Smooth muscle cell (in vitro differentiated cells): ENCODE results near the gene VAV1. TPM values are rescaled to one million over a fixed set of nuclear protein-coding genes. Genes with fewer than 3 reads are reported as not detected.

Source experiments
- DNase-seq: peaks from one replicate; lab custom pipeline; 2025; ENCODE audit not compliant: unreplicated experiment; lab: John Stamatoyannopoulos, UW
- H2AFZ ChIP-seq: fragments of 200-600 bp; sonication (generic); 2 replicates; pipeline ENCODE4 v1.6.0; 2016; ENCODE audit warnings: antibody characterized with exemption, low read depth, mild to moderate bottlenecking
- H3F3A ChIP-seq: fragments of 200-600 bp; sonication (generic); 2 replicates; pipeline ENCODE4 v1.6.0; 2017; ENCODE audit warnings: antibody characterized with exemption, low read depth
- H3K27ac ChIP-seq: fragments of 200-600 bp; sonication (generic); 2 replicates; pipeline ENCODE4 v1.5.1; 2016; ENCODE audit warnings: low read depth, mild to moderate bottlenecking
- H3K27me3 ChIP-seq: fragments of 200-600 bp; sonication (generic); 2 replicates; pipeline ENCODE4 v1.6.1; 2016; ENCODE audit warnings: low read depth, mild to moderate bottlenecking
- H3K36me3 ChIP-seq: fragments of 200-600 bp; sonication (generic); 2 replicates; pipeline ENCODE4 v1.5.1; 2016; ENCODE audit warnings: low read depth
- H3K4me1 ChIP-seq: fragments of 200-600 bp; sonication (generic); 2 replicates; pipeline ENCODE4 v1.5.1; 2016; ENCODE audit warnings: low read depth
- H3K4me2 ChIP-seq: fragments of 200-600 bp; sonication (generic); 2 replicates; pipeline ENCODE4 v1.6.0; 2016; ENCODE audit warnings: mild to moderate bottlenecking
- H3K4me3 ChIP-seq: fragments of 200-600 bp; sonication (generic); 2 replicates; pipeline ENCODE4 v1.5.1; 2016; ENCODE audit warnings: mild to moderate bottlenecking
- H3K79me2 ChIP-seq: fragments of 200-600 bp; sonication (generic); 2 replicates; pipeline ENCODE4 v1.6.0; 2016; ENCODE audit warnings: low read depth, mild to moderate bottlenecking
- H3K9ac ChIP-seq: fragments of 200-600 bp; sonication (generic); 2 replicates; pipeline ENCODE4 v1.6.0; 2016; ENCODE audit warnings: low read depth
- H3K9me3 ChIP-seq: fragments of 200-600 bp; sonication (generic); replicated peaks from 2 replicates; pipeline ENCODE4 v1.5.1; 2016; ENCODE audit warnings: low read depth
- H4K20me1 ChIP-seq: fragments of 200-600 bp; sonication (generic); 2 replicates; pipeline ENCODE4 v1.6.0; 2016; ENCODE audit warnings: low read depth
- CTCF ChIP-seq: fragments of 200-600 bp; sonication (generic); IDR thresholded peaks from 2 replicates; pipeline ENCODE4 v1.5.1; 2017; ENCODE audit warnings: borderline replicate concordance, mild to moderate bottlenecking, antibody characterized with exemption; ENCODE audit not compliant: insufficient read depth, poor library complexity, severe bottlenecking
- WGBS: methylation state at CpG from one replicate; pipeline ENCODE4 v1.1.7; 2016; ENCODE audit warnings: low lambda C conversion rate; 5-methylcytosine and 5-hydroxymethylcytosine counted together
- polyA plus RNA-seq: library from polyadenylated mRNA; unstranded; fragments of >200 nt; fragmentation: Nextera tagmentation; extraction: Ambion mirVana; gene quantifications from 2 replicates; pipeline ENCODE4 v1.2.1, GENCODE V29; 2016
- total RNA-seq: library from RNA; depleted of rRNA; stranded (reverse); fragments of >200 nt; gene quantifications from 2 replicates; pipeline ENCODE4 v1.2.3, GENCODE V29; 2014

Gene VAV1
- total and polyA plus RNA-seq, 2 experiments from 2014 or later: not detected

GRCh38 chr19:6787393-6787792 is 14.9 kb downstream of the VAV1 start:
- DNase-seq: no peak
- Histone ChIP-seq H4K20me1 (no peaks in the 10 kb centered on the region), H3K9me3 (no peaks in the 10 kb centered on the region), H3K36me3 (no peaks in the 10 kb centered on the region), H3K4me3 (no peak overlapping the region), H3K27ac (no peak overlapping the region), H3K4me1 (no peaks in the 10 kb centered on the region), H3K79me2 (no peaks in the 10 kb centered on the region), H2AFZ (no peak overlapping the region), H3F3A (no peaks in the 10 kb centered on the region), H3K27me3 (no peaks in the 10 kb centered on the region), H3K9ac (no peak overlapping the region), H3K4me2 (no peak overlapping the region)
- WGBS: 80% methylated on average over 4 of the region's 4 CpGs
- TF ChIP-seq CTCF: no peak

DNA sequence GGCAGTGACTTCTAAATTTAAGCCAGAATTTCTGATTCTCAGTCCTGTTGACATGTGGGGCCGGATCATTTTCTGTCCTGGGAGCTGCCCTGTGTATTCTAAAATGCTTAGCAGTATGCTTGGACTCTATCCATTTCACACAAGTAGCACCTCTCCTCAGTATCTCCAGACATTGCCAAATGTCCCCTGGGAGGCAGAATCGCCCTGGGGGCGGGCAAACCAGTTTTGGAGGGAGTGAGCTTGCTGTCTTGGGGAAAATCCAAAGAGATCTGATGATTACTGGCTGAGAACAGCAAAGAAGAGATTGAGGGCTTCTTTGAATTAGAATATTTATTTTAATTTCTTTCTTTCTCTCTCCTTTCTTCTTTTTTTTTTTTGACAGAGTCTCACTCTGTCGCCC is 16.4 kb downstream of the VAV1 start:
- Histone ChIP-seq H3K9me3 (no peaks in the 10 kb centered on the region), H3F3A (no peaks in the 10 kb centered on the region), H3K36me3 (no peaks in the 10 kb centered on the region), H2AFZ (no peak overlapping the region), H3K27me3 (no peaks in the 10 kb centered on the region), H3K4me2 (no peak overlapping the region), H3K4me3 (no peak overlapping the region), H3K9ac (no peak overlapping the region), H3K79me2 (no peaks in the 10 kb centered on the region), H3K27ac (no peak overlapping the region), H4K20me1 (no peaks in the 10 kb centered on the region), H3K4me1 (no peaks in the 10 kb centered on the region)
- 85% methylated on average over 4 of the region's 4 CpGs for WGBS
- no peak for DNase-seq
- TF ChIP-seq CTCF: no peak

DNA sequence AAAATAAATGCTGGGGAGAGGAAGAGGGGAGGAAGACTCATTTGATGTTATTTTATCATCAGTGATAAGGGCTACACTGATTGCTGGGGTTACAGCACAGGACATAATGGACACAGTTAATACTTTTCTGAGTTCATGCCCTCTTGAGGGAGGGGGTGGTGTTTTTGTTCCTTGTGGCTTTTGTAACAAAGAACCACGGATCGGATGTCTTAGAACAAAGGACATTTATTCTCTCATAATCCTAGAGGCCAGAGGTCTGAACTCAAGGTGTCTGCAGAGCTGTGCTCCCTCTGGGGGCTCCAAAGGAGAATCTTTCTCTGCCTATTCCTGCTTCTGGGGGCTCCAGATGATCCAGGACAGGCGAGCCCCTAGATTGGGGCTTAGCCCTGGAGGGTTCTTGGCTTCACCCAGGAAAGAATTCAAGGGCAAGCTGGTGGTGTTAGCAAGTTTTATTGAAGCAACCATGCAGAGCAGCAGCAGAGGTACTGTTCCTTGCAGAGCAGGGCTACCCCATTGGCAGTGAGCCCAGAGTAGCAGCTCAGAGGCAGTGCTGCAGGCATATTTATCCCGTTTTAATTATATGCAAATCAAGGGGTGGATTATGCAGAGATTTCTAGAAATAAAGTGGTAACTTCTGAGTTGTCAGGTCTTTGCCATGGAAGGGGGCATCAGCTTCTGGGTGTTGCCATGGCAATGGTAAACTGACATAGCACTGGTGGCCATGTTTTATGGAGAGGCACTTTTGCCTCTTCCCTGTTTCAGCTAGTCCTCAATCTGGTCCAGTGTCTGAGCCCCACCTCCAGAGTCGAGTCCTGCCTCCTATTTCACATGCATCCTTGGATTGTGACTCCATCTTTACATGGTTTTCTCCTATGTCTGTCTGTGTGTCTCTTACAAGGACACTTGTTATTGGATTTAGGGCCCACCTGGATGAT is 18.0 kb downstream of the VAV1 start:
- no peak for TF ChIP-seq CTCF
- 66% methylated on average over 5 of the region's 5 CpGs for WGBS
- no peak overlapping the region for H3K4me2 ChIP-seq

DNA sequence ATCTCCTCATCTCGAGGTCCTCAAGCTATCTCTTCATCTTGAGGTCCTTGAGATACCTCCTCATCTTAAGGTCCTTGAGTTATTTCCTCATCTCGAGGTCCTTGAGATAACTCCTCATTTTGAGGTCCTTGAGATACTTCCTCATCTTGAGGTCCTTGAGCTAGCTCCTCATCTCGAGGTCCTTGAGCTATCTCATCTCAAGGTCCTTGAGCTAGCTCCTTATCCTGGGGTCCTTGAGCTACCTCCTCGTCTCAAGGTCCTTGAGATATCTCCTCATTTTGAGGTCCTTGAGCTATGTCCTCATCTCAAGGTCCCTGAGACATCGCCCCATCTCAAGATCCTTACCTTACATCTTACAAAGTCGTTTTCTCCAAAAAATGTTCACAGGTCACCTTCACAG is 18.7 kb downstream of the VAV1 start:
- DNase-seq: no peak
- H3K4me2 ChIP-seq: no peak overlapping the region
- no peak overlapping the region for H2AFZ ChIP-seq
- no peaks in the 10 kb centered on the region for H3K36me3 ChIP-seq
- no peaks in the 10 kb centered on the region for H3K79me2 ChIP-seq
- no peaks in the 10 kb centered on the region for H3F3A ChIP-seq
- 63% methylated on average over 6 of the region's 6 CpGs for WGBS
- no peaks in the 10 kb centered on the region for H3K9me3 ChIP-seq
- TF ChIP-seq CTCF: no peak
- H3K27ac ChIP-seq: no peak overlapping the region
- no peaks in the 10 kb centered on the region for H3K27me3 ChIP-seq
- no peaks in the 10 kb centered on the region for H3K4me1 ChIP-seq
- no peaks in the 10 kb centered on the region for H4K20me1 ChIP-seq
- H3K9ac ChIP-seq: no peak overlapping the region
- H3K4me3 ChIP-seq: no peak overlapping the region

More for the DNA sequence above, 18.0 kb downstream of the VAV1 start:
- H3K27me3 ChIP-seq: no peaks in the 10 kb centered on the region
- H4K20me1 ChIP-seq: no peaks in the 10 kb centered on the region
- H3K4me3 ChIP-seq: no peak overlapping the region
- no peaks in the 10 kb centered on the region for H3K4me1 ChIP-seq
- H3K27ac ChIP-seq: no peak overlapping the region
- no peak overlapping the region for H2AFZ ChIP-seq
- DNase-seq: no peak
- no peaks in the 10 kb centered on the region for H3K36me3 ChIP-seq
- H3K9me3 ChIP-seq: no peaks in the 10 kb centered on the region
- H3F3A ChIP-seq: no peaks in the 10 kb centered on the region
- no peaks in the 10 kb centered on the region for H3K79me2 ChIP-seq
- H3K9ac ChIP-seq: no peak overlapping the region
